ENCODE results near the gene CST7.
A peak's percentile ranks its signal among the peaks of the same experiment; 100 is the strongest.

CST7 gene

DNA sequence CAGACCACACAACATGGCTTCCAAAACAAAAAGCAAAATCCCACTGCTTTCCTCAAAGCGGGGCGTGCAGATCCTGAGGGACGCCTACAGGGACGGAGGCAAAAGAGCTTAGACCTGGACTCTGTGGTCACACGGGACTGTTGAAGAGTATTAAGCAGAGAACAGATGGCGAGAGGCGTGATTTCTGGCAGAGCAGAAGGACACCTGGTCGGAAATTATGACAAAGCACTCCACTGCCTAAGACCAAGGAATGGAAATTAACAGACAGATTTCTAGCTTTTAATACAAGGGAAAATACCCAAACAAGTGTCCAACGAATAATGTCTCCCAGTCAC lies 15.4 kb downstream of the CST7 start:
- no peak for DNase-seq (ENCODE audit: low spot score)

DNA sequence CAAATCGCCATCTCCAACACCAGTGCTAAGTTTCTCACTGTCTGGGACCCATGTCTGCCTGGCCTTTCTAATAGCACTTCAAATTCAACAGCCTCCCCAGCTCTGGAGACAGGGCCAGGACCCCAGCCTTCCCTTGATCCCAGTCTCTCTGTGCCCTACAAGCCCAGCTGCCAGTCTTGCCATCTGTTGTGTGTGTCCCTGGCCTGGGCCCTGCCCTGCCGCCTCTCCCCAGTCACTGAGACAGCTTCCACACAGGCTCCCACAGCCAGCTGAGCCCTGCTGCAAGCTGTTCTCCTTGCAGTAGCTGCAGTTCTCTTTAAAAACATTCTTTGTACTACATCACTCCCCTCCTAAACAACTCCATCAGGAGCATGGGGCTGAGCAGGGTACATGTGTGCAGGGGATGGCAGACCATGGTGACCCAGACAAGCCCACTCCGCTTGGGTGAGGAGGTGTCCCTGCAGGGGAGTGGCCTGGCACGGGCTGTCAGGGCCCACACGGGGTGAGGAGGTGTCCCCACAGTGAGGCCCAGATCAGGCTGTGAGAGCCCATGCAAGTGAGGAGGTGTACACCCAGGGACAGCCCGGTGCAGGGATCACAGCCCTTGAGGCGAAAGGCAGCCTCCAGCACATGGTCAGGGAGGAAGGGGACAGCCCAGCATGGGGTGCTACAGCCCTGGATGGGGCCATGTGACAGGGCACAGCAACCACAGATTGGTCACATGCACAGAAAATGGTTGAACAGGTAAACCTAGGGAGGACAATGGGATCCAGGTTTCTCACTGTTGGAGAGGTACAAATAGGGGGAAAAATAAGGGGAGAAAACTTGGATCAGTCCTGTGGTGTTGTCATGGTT lies 16.2 kb downstream of the CST7 start:
- DNase-seq (ENCODE audit: low spot score) = no peak

DNA sequence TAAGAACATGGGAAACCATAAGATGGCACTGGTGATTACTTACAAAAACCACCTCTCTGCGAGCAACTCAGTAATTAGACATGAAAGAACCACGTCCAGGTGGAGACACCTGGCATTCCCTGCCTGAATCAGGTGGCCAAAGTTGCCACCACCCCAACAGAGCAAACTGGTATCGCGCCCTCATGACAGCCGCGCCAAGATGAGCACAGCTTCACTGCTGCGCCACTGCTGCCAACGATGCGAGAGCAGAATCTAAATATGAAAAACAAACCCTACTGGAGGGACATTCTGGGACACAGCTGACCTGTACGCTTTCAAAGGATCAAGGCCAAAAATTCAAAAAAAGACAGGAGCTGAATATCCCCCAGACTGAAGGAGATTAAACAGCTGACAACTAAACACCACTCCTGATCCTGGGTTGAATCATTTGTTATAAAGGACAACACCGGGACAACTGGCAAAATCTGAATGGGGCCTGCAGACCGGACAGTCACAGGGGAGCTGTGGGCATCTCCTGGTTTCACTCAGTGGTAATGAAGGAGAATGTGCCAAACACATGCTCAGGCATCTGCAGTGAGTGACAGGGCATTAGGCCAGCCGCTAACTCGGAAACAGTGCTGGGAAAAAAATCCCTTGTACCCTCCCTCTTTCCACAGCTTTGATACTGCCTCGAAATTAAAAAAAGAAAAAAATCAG lies 17.4 kb downstream of the CST7 start:
- no peak for DNase-seq (ENCODE audit: low spot score)

DNA sequence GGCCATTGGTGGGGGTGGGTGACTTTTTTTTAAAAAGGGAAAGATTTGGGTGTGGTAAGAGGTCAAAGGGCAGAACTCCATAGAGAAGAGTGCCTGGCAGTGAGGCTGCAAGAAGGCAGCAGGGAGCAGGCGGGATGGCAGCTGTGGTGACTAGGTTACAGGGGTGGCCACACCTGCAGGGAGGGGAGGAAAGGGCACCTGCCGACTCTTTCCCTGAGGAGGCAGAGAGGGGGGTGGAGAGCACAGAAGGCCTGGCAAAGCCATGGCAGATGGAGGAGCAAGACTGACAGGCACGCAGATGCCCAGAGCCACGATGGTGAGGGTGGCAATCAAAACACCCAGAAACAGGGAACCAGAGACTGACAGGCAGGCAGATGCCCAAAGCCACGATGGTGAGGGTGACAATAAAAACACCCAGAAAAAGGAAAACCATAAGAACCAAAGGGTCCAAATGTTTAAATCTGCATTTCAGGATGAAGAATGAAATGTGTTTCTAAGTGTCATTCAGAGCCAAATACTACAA lies 19.3 kb downstream of the CST7 start:
- DNase-seq (ENCODE audit: low spot score) = no peak

DNA sequence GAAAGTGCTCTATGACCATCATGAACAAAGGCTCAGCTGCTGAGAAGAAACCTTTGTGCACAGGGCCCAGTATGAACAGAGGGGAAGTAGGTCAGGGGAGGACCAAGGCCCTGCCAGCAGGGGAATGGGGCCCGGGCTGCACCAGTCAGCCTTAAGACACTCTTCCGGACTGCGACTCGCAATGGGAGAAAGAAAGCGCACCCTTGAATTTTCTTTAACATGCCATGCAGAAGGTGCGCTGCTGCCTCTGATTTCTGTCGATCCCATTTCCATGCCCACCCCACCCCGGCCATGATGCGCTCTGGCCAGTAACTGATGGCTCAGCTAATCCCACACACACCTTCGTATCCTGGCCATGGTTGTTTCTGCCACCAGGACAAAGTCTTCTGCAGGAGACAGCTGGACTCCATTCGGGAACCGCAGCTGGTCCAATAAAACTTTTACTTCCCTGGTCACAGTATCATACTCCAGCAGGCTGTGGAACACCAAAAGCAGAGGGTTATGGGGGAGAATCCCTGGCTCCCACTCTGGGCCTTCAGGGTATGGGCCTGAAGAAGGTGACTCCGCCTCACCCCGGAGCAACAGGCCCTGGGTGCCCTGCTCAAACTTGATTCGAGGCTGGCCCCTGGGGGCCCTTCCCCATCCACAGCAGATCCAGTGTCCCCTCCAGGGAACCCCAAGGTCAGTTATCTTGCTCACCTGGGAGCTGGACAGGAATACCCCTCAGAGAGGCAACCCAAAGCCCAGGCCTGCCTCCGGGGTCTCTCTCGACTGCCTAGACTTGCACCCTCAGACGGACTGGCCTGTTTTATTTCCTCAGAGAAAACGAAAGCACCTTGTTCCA lies 20.3 kb downstream of the CST7 start:
- no peak for DNase-seq (ENCODE audit: low spot score)

DNA sequence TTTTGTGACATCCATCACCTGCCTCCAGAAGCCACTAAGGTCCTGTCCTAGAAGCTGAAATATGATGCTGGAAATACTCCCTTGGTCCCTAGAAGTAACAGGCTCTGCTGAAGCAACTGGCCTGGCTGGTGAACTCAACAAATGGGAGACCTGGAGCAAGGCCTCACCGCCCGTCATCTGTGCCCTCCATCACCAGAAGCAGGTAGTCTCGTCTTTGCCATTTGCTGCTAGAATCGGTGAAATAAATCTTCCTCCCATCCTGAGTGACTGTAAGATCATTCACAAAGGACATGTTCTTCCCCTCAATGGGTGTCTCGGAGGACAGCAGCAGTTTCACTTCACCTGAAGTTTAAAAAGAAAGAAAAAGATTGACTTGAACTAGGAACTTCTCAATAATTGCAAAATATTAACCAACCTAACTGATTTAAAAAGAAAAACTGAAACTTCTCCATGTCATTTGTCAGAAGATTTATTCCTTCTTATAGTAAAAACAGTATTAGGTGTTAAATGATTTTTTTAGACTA lies 21.0 kb downstream of the CST7 start:
- no peak for DNase-seq (ENCODE audit: low spot score)

DNA sequence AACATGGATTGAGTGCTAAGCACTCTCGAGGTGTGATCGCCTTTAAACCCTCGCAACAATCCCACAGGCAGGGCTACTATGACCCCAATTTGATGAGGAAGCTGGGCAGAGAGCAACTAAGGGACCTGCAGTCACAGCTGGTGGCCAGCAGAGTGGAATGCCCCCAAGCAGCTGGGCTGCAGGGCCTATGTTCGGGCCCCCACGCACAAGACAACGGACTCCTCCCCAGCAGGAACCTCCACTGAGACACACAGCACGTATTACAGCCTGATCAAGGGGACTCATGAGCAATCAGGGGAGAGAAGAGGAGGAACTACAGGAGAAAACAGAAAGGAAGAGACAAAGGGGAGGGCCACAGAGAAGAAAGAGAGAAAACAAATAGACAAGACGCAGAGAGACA lies 21.7 kb downstream of the CST7 start:
- no peak for DNase-seq (ENCODE audit: low spot score)

DNA sequence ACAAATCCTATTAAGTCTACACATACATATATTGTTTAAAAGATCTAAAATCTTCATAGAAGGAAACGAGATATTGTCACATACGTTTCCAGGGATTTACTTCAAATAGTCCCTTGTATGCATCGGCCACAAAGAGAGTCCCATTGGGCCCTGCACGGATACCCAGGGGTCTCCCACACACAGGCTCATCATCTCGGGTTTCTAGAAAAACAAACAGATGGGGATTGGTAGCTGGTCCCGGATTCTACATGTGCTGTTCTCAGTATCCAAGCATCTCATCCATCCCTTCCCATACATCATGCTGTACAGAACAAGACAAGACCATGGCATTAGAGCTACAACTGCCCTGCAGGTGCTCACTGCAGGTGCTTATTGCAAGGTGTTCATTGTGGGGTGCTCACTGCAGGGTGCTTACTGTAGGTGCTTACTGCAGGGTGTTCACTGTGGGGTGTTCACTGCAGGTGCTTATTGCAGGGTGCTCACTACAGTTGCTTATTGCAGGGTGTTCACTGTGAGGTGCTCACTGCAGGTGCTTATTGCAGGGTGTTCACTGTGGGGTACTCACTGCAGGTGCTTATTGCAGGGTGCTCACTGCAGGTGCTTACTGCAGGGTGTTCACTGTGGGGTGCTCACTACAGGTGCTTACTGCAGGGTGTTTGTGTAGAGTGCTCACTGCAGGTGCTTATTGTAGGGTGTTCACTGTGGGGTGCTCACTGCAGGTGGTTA lies 22.5 kb downstream of the CST7 start:
- no peak for DNase-seq (ENCODE audit: low spot score)

DNA sequence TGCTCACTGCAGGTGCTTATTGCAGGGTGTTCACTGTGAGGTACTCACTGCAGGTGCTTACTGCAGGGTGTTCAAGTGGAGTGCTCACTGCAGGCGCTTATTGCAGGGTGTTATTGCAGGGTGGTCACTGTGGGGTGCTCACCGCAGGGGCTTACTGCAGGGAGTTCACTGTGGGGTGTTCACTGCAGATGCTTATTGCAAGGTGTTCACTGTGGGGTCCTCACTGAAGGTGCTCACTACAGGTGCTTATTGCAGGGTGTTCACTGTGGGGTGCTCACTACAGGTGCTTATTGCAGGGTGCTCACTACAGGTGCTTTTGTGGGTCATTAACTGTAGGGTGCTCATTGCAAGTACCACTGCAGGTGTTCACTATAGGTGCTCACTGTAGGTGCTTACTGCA lies 23.3 kb downstream of the CST7 start:
- DNase-seq (ENCODE audit: low spot score) = no peak

DNA sequence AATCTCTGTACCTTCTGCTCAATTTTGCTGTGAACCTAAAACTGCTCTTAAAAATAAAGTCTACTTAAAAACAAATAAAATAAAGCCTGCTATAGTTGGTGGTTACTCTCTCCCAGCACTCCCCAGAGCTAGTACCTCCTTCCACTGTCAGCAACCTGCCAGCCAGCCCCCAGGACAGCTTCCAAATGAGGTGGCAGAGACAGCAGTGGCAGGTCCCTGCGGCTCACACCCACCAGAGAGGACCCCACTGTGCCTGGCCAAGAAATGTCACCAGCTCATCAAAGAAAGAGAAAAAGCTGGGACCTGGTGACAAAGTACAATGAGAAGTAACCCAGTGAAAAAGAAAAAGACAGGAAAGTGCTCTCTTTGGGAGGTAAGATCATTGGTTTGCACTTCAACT lies 28.3 kb downstream of the CST7 start:
- DNase-seq (ENCODE audit: low spot score) = no peak

DNA sequence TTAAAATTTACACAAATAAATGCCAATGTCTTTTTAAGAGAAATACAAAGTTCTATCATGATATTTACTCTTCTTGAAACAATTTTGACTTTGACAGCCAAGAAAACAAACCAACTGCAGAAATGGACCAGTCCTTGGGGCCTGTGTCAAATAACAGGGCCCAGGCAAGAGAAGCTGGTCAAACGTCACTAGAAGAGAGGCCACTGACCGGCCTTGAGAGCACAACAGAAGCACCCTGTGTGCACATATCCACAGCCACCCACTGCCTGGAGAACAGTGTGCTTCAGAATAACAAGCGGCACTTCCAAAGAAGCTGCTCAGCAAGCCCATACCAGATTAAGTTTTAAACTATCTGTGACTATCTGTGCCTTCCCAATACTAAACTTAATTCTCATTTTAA lies 28.7 kb downstream of the CST7 start:
- no peak for DNase-seq (ENCODE audit: low spot score)

DNA sequence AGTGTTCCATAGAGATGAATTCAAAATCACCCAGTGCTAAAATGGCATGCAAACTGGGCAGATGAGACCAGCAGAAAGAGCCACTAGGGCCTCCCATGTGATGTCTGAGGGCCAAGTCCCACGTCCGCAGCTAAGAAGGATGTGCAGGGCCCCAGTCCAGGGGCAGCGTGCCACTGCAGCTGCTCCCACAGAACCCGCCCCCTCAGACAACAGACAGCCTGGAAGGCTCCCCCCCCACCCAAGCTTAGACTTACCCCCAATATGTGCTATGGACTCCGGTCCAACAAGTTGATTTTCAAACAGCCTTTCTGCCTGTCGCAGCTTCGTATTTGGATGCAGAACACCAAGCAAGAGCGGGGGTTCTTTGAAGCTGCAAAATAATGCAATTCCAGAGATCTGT lies 29.4 kb downstream of the CST7 start:
- DNase-seq (ENCODE audit: low spot score) = peak; percentile 77

DNA sequence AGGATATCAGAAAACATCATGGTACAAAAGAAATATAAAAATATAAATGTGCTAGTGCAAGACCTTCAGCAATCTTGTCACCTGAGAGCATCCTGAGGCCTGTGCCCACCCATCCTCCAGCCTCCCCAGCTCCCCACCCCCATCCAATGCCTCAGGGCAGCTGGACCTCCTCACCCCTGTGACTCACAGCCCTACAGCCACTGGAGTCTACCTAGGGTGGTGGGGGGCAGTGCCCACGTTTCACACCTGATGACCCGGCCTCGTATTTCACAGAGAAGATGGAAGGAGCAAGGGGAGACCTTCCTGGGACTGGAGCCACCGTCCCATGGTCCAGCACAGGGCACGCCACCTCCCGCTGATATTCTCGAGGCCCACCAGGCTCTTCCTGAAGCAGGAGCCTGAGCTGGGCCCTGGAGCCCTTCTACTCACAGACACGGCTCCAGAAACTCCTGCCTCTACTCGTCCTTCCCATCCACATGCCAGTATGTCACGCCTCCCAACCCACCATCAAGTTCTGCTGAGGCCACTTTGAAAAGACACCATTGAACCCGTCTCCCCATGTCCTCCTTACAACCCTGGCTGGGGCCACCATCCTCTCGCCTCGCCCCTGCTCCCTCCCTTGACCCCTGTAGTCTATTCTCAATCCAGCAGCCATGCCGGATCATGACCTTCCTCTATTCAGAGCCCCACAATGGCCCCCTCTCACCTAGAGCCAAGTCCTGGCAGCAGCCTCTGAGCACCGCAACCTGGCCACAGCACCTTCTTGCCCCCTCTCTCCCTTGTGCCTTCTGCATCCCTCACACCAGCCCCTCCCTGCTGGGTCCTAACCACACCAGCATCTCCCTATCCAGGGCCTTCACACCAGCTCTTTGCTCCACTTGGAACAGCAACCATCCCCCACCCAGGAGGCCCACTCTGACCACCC lies 30.2 kb downstream of the CST7 start:
- DNase-seq (ENCODE audit: low spot score) = no peak

DNA sequence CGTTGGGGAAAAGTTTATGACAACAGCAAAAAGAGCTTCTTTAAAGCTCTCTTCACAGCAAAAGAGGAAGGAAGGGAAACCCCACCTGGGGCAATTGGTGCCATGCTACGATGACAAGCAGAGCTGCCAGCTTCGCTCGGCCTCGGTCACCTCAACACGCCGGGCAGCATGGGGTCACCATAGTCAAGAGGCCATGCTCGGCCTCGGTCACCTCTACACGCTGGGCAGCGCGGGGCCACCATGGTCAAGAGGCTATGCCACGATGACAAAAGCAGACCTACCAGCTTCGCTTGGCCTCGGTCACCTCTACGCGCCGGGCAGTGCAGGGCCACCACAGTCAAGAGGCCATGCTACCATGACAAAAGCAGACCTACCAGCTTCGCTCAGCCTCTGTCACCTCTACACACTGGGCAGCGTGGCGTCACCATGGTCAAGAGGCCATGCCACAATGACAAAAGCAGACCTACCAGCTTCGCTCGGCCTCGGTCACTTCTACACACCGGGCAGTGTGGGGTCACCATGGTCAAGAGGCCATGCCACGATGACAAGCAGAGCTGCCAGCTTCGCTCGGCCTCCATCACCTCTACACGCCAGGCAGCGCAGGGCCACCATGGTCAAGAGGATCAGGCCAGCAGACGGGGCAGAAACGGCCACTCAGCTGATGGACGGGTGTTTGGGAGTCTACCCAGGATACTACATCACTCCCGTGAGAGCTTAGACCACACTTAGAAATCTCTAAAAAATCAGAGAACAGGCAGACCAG lies 31.4 kb downstream of the CST7 start:
- DNase-seq (ENCODE audit: low spot score) = no peak

DNA sequence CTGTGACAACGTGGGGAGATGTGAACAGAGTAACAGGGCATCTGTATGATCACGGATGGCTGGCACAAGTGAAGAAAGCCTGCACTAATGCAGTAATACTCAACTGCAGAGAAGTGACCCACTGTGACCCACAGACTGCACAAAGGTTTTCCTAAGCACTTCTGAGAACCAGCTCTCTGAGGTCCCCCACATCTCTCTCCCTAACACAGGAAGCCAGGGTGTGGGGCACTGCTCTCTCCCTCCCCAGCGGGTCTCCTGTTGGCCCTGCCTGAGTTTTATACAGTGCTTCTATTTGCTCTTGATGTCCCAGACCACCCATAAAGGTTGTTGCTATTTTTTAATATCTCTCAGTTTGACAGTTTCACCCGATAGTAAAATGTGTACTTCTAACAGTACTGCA lies 32.2 kb downstream of the CST7 start:
- no peak for DNase-seq (ENCODE audit: low spot score)

DNA sequence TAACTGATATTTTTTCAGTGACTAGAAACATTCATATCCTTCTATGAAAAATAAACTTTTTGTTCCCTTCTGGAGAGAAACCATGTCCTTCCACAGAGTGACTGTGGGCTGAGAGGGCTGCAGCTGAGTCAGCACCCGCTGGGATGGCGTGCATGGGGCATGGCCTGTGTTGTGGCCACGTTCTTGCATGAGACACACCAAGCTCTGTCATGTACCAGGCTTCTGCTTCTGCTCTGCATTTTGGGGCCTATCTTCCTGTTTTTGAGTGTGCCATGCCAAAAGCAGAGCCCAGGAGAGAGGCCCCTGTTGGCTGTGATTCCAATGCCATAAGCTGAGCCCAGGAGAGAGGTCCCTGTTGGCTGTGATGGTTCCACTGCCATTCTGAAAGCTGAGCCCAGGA lies 32.7 kb downstream of the CST7 start:
- no peak for DNase-seq (ENCODE audit: low spot score)

DNA sequence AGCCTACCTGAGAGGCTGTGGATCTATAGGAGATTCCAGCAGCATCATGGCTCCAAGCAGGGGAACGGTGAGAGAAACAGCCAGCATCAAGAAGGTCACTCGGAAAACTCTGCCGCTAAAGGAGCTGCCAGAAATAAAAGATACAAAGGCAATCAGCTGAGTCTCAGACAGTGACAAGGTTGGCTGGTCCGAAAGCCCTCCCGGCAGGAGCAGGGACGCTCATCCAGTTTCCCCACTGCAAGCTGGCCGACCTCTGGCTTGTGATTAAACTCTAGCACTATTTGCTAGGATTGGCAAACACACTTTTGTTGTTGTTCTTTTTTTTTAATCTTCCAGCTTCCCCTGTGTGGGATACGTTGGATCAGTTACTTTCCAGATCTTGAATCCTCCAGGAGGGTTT lies 34.8 kb downstream of the CST7 start:
- no peak for DNase-seq (ENCODE audit: low spot score)

DNA sequence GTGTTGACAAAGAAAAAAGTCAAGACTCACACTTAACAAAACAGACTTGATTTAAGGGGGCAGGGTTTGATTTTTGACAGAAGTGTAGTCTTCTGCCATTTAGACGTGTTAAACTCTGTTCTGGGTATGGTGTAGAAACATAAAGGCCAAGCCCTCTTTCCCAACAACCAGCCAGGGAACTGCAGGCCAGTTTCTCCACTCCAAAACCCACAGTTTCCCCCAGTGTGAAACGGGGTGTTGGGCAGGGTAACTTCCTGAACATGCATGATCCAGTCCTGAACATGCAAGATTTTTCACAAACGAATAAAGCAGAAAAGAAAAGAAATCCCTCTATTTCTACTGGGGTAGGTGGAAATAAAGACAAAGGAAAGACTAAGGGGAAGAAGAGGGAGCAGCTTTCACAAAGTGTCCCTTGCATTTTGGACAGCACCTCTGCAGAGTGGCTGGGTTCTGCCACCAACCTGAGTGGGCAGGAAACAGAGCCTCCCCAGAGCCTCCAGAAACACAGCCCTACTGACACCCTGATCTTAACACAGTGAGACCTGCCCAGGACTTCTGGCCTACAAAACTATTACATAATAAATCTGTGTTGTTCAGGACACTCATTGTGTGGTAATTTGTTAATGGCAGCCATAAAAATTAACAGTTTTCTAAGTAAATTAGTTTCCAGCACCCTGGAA lies 36.0 kb downstream of the CST7 start:
- no peak for DNase-seq (ENCODE audit: low spot score)

DNA sequence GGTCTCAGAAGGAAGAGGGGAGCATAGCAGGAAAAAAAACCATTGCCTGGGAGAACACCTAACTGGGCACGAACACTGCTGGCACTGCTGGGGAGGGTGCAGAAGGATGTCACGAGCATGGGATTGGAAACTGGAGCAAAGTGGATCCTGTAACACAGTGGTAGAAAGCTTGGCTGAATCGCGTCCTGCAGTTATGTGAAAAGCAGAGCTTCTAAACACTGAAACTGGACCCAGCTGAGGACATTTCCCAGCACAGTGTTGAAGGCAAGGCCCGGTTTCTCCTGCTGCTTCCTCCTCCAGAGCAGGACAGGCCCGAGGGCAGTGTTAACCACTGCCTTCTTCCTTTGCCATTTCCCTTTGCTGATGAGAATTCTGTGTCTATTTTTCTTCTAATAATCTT lies 36.7 kb downstream of the CST7 start:
- no peak for DNase-seq (ENCODE audit: low spot score)

All from putamen (tissue), 1 donor.